Loucy (cell line): Measurements from ENCODE around the gene COA1.

Experiments
- H2AFZ ChIP-seq: fragments of 200-600 bp; sonication (generic); 2 replicates; pipeline ENCODE4 v1.6.0; 2016; ENCODE audit warnings: antibody characterized with exemption, mild to moderate bottlenecking, low read length, moderate library complexity
- H3F3A ChIP-seq: fragments of 200-600 bp; 2 replicates; pipeline ENCODE4 v1.6.0; 2016; ENCODE audit warnings: antibody characterized with exemption, low read depth, mild to moderate bottlenecking
- H3K27me3 ChIP-seq: fragments of 200-600 bp; sonication (generic); 2 replicates; pipeline ENCODE4 v1.6.1; 2014; ENCODE audit warnings: low read length, mild to moderate bottlenecking; ENCODE audit not compliant: insufficient read depth, poor library complexity, severe bottlenecking
- H3K36me3 ChIP-seq: fragments of 200-600 bp; sonication (generic); 2 replicates; pipeline ENCODE4 v1.6.1; 2016; ENCODE audit warnings: low read length; ENCODE audit not compliant: insufficient read depth
- H3K4me1 ChIP-seq: fragments of 200-600 bp; sonication (generic); 2 replicates; pipeline ENCODE4 v1.5.1; 2014; ENCODE audit warnings: low read length, mild to moderate bottlenecking; ENCODE audit not compliant: insufficient read depth, poor library complexity, severe bottlenecking
- H3K4me2 ChIP-seq: fragments of 200-600 bp; sonication (generic); 2 replicates; pipeline ENCODE4 v1.6.0; 2014; ENCODE audit warnings: antibody characterized with exemption, low read length, low read depth, mild to moderate bottlenecking; ENCODE audit not compliant: poor library complexity, severe bottlenecking
- H3K4me3 ChIP-seq: fragments of 200-600 bp; sonication (generic); 2 replicates; pipeline ENCODE4 v1.5.1; 2014; ENCODE audit warnings: low read length, mild to moderate bottlenecking, mixed read lengths; ENCODE audit not compliant: poor library complexity, severe bottlenecking
- H3K79me2 ChIP-seq: fragments of 200-600 bp; sonication (generic); 2 replicates; pipeline ENCODE4 v1.6.1; 2014; ENCODE audit warnings: low read length; ENCODE audit not compliant: insufficient read depth
- H3K9ac ChIP-seq: fragments of 200-600 bp; sonication (generic); 2 replicates; pipeline ENCODE4 v1.6.0; 2014; ENCODE audit warnings: mild to moderate bottlenecking, low read depth, low read length, moderate library complexity; ENCODE audit not compliant: poor library complexity, severe bottlenecking
- H3K9me2 ChIP-seq: fragments of 200-600 bp; sonication (generic); replicated peaks from 2 replicates; pipeline ENCODE4 v1.6.1; 2016; ENCODE audit warnings: low read depth, low read length, mixed read lengths
- H3K9me3 ChIP-seq: fragments of 200-600 bp; sonication (generic); 2 replicates; pipeline ENCODE4 v1.6.1; 2014; ENCODE audit warnings: mild to moderate bottlenecking, antibody characterized with exemption, low read length, low read depth; ENCODE audit not compliant: insufficient read depth
- H4K20me1 ChIP-seq: fragments of 200-600 bp; sonication (generic); 2 replicates; pipeline ENCODE4 v1.6.0; 2014; ENCODE audit warnings: antibody characterized with exemption, low read length, mild to moderate bottlenecking; ENCODE audit not compliant: insufficient read depth, poor library complexity, severe bottlenecking
- EZH2phosphoT487 ChIP-seq: fragments of 200-600 bp; IDR thresholded peaks from 2 replicates; pipeline ENCODE4 v1.6.1; 2018; ENCODE audit warnings: antibody characterized with exemption, mild to moderate bottlenecking, moderate library complexity, borderline replicate concordance
- TF ChIP-seq, protein P1 (sequence below): fragments of 200-600 bp; sonication (generic); conservative IDR thresholded peaks from 2 replicates; pipeline ENCODE4 v1.5.1; 2014; ENCODE audit warnings: mild to moderate bottlenecking, antibody characterized with exemption, low read length

COA1 gene

GRCh38 chr7:43764039-43764761 lies 34.9 kb upstream of the COA1 start:
- Histone ChIP-seq H3K9me3 (no peaks in the 10 kb centered on the region), H3K4me2 (no peak overlapping the region), H3K9ac (no peak overlapping the region), H3K4me3 (no peak overlapping the region), H2AFZ (no peak overlapping the region), H3F3A (no peaks in the 10 kb centered on the region), H3K27me3 (no peaks in the 10 kb centered on the region), H4K20me1 (no peaks in the 10 kb centered on the region), H3K36me3 (no peaks in the 10 kb centered on the region), H3K79me2 (no peaks in the 10 kb centered on the region), H3K9me2 (no peaks in the 10 kb centered on the region), H3K4me1 (peaks cover 4% of the 10 kb centered on the region)
- TF ChIP-seq EZH2phosphoT487: no peak
- TF ChIP-seq, protein P1, sequence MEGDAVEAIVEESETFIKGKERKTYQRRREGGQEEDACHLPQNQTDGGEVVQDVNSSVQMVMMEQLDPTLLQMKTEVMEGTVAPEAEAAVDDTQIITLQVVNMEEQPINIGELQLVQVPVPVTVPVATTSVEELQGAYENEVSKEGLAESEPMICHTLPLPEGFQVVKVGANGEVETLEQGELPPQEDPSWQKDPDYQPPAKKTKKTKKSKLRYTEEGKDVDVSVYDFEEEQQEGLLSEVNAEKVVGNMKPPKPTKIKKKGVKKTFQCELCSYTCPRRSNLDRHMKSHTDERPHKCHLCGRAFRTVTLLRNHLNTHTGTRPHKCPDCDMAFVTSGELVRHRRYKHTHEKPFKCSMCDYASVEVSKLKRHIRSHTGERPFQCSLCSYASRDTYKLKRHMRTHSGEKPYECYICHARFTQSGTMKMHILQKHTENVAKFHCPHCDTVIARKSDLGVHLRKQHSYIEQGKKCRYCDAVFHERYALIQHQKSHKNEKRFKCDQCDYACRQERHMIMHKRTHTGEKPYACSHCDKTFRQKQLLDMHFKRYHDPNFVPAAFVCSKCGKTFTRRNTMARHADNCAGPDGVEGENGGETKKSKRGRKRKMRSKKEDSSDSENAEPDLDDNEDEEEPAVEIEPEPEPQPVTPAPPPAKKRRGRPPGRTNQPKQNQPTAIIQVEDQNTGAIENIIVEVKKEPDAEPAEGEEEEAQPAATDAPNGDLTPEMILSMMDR: no peak

DNA sequence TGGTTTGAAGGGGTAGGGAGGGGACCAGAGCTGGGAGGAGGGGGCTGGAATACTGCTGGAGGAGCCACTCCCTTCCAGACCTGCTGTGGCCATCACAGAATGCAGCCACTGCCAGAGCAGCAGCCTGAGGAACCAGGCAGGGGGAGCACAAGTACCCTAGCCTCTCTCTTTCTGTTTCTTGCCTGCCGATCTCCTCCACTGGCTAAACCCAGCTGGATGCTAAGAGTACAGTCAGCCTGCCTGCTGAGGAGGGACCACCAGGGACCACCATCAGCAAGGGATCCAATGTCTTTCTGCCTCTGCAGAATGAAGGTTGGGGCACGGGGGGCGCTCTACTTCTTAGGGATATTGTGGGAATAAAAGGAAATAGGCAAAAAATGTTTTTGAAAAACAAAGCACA lies 33.9 kb upstream of the COA1 start:
- H3F3A ChIP-seq: no peaks in the 10 kb centered on the region
- no peak overlapping the region for H3K4me3 ChIP-seq
- H3K27me3 ChIP-seq: peaks cover 3% of the 10 kb centered on the region
- H3K9me3 ChIP-seq: no peaks in the 10 kb centered on the region
- no peaks in the 10 kb centered on the region for H3K36me3 ChIP-seq
- no peaks in the 10 kb centered on the region for H3K9me2 ChIP-seq
- TF ChIP-seq, protein P1: no peak
- no peak for TF ChIP-seq EZH2phosphoT487
- H4K20me1 ChIP-seq: no peaks in the 10 kb centered on the region
- H3K9ac ChIP-seq: no peak overlapping the region
- no peaks in the 10 kb centered on the region for H3K79me2 ChIP-seq
- no peak overlapping the region for H3K4me2 ChIP-seq
- H2AFZ ChIP-seq: no peak overlapping the region
- H3K4me1 ChIP-seq: peaks cover 7% of the 10 kb centered on the region

- no peaks in the 10 kb centered on the region for H3K9me3 ChIP-seq
- H3K9me2 ChIP-seq: no peaks in the 10 kb centered on the region
- peaks cover 11% of the 10 kb centered on the region for H3K4me1 ChIP-seq
- H3K36me3 ChIP-seq: no peaks in the 10 kb centered on the region
- no peaks in the 10 kb centered on the region for H3F3A ChIP-seq
- H3K9ac ChIP-seq: no peak overlapping the region
- H4K20me1 ChIP-seq: no peaks in the 10 kb centered on the region
- H2AFZ ChIP-seq: no peak overlapping the region
- TF ChIP-seq, protein P1: no peak
- no peak for TF ChIP-seq EZH2phosphoT487
- H3K4me2 ChIP-seq: no peak overlapping the region
- H3K79me2 ChIP-seq: no peaks in the 10 kb centered on the region
- peaks cover 8% of the 10 kb centered on the region for H3K27me3 ChIP-seq
- H3K4me3 ChIP-seq: no peak overlapping the region
Observed at GRCh38 chr7:43761938-43762692, 32.8 kb upstream of the COA1 start.
